GM21381 (cell line): ENCODE results near the gene NR3C2.

ENCODE experiments used
- ATAC-seq: cut with Tn5 transposase; IDR thresholded peaks from one replicate; pipeline ENCODE4 v1.9.1; 2021; ENCODE audit warnings: mild to moderate bottlenecking, moderate library complexity; ENCODE audit not compliant: unreplicated experiment

Gene NR3C2

GRCh38 chr4:148315049-148315448, 127.2 kb downstream of the NR3C2 start:
- ATAC-seq: no peak

GRCh38 chr4:148312956-148313490, 129.2 kb downstream of the NR3C2 start:
- ATAC-seq: no peak

- ATAC-seq: no peak
These were observed 130.7 kb downstream of the NR3C2 start for GRCh38 chr4:148311526-148311925.

GRCh38 chr4:148310756-148311155, 131.5 kb downstream of the NR3C2 start:
- no peak for ATAC-seq

GRCh38 chr4:148305751-148306150, 136.5 kb downstream of the NR3C2 start:
- ATAC-seq: no peak

- ATAC-seq: no peak
These were observed 139.8 kb downstream of the NR3C2 start for GRCh38 chr4:148302416-148302815.

GRCh38 chr4:148300877-148301276, 141.3 kb downstream of the NR3C2 start:
- no peak for ATAC-seq

- no peak for ATAC-seq
These were observed 142.9 kb downstream of the NR3C2 start for GRCh38 chr4:148299337-148299736.

GRCh38 chr4:148296498-148296897, 145.7 kb downstream of the NR3C2 start:
- no peak for ATAC-seq

GRCh38 chr4:148295642-148296041, 146.6 kb downstream of the NR3C2 start:
- ATAC-seq: no peak

GRCh38 chr4:148293571-148293970, 148.6 kb downstream of the NR3C2 start:
- ATAC-seq: no peak

- ATAC-seq: no peak
These were observed 149.5 kb downstream of the NR3C2 start for GRCh38 chr4:148292686-148293085.

GRCh38 chr4:148289740-148290139, 152.5 kb downstream of the NR3C2 start:
- no peak for ATAC-seq

- ATAC-seq: no peak
These were observed 153.8 kb downstream of the NR3C2 start for GRCh38 chr4:148288448-148288847.

- ATAC-seq: no peak
These were observed 155.1 kb downstream of the NR3C2 start for GRCh38 chr4:148287111-148287510.

GRCh38 chr4:148286012-148286411, 156.2 kb downstream of the NR3C2 start:
- ATAC-seq: no peak

- ATAC-seq: no peak
These were observed 158.5 kb downstream of the NR3C2 start for GRCh38 chr4:148283665-148284064.

GRCh38 chr4:148278310-148278709, 163.9 kb downstream of the NR3C2 start:
- ATAC-seq: no peak

- no peak for ATAC-seq
These were observed 166.9 kb downstream of the NR3C2 start for GRCh38 chr4:148275266-148275665.

- ATAC-seq: no peak
These were observed 168.7 kb downstream of the NR3C2 start for GRCh38 chr4:148273501-148273986.

- no peak for ATAC-seq
These were observed 171.0 kb downstream of the NR3C2 start for GRCh38 chr4:148271166-148271565.

- no peak for ATAC-seq
These were observed 171.6 kb downstream of the NR3C2 start for GRCh38 chr4:148270630-148271029.

- ATAC-seq: no peak
These were observed 173.4 kb downstream of the NR3C2 start for GRCh38 chr4:148268835-148269234.
